HG02981 (cell line): ENCODE measurements around the gene VAT1L.
"Not testable (repeated sequence)": the region's sequence is repeated elsewhere in the genome, so short reads cannot be mapped to it uniquely, and the experiment has no call there.

ENCODE experiments used
- ATAC-seq: cut with Tn5 transposase; IDR thresholded peaks from one replicate; pipeline ENCODE4 v1.9.1; 2021; ENCODE audit warnings: mild to moderate bottlenecking, moderate library complexity; ENCODE audit not compliant: unreplicated experiment

Gene VAT1L

GRCh38 chr16:77947590-77947989 lies 159.2 kb downstream of the VAT1L start:
- not testable (repeated sequence) for ATAC-seq

GRCh38 chr16:77948835-77949234 lies 160.5 kb downstream of the VAT1L start:
- no peak for ATAC-seq

- no peak for ATAC-seq
Observed at GRCh38 chr16:77949445-77949844, 161.1 kb downstream of the VAT1L start.

GRCh38 chr16:77951788-77952187 lies 163.4 kb downstream of the VAT1L start:
- ATAC-seq: peak; percentile 40

- no peak for ATAC-seq
Observed at GRCh38 chr16:77955127-77955526, 166.8 kb downstream of the VAT1L start.

- ATAC-seq: no peak
Observed at GRCh38 chr16:77956231-77956630, 167.9 kb downstream of the VAT1L start.

GRCh38 chr16:77960766-77961165 lies 172.4 kb downstream of the VAT1L start:
- ATAC-seq: no peak

- no peak for ATAC-seq
Observed at GRCh38 chr16:77961814-77962213, 173.4 kb downstream of the VAT1L start.

GRCh38 chr16:77962689-77963088 lies 174.3 kb downstream of the VAT1L start:
- no peak for ATAC-seq

GRCh38 chr16:77963185-77964044 lies 175.1 kb downstream of the VAT1L start:
- ATAC-seq: no peak

- no peak for ATAC-seq
Observed at GRCh38 chr16:77965346-77965745, 177.0 kb downstream of the VAT1L start.

GRCh38 chr16:77967054-77967904 lies 178.9 kb downstream of the VAT1L start:
- no peak for ATAC-seq

- ATAC-seq: no peak
Observed at GRCh38 chr16:77969861-77970260, 181.5 kb downstream of the VAT1L start.

- no peak for ATAC-seq
Observed at GRCh38 chr16:77970371-77970770, 182.0 kb downstream of the VAT1L start.

- peak; percentile 69 for ATAC-seq
Observed at GRCh38 chr16:77971306-77972061, 183.1 kb downstream of the VAT1L start.

- ATAC-seq: no peak
Observed at GRCh38 chr16:77972062-77972392, 183.7 kb downstream of the VAT1L start.

GRCh38 chr16:77974883-77975282 lies 186.5 kb downstream of the VAT1L start:
- no peak for ATAC-seq

GRCh38 chr16:77975942-77976341 lies 187.6 kb downstream of the VAT1L start:
- no peak for ATAC-seq

- ATAC-seq: no peak
Observed at GRCh38 chr16:77977339-77977738, 189.0 kb downstream of the VAT1L start.

GRCh38 chr16:77985111-77985510 lies 196.7 kb downstream of the VAT1L start:
- ATAC-seq: no peak

- no peak for ATAC-seq
Observed at GRCh38 chr16:77986011-77986740, 197.8 kb downstream of the VAT1L start.
